K562 (cell line): Measurements from ENCODE around the gene NOLC1. TPM values are rescaled to one million over a fixed set of nuclear protein-coding genes. Genes with fewer than 3 reads are reported as not detected.

Experiments used
- BCOR ChIP-seq: fragments of 450-650 bp; IDR thresholded peaks from 2 replicates; pipeline ENCODE4 v1.6.1; 2016
- CBFA2T2 ChIP-seq: fragments of 450-650 bp; conservative IDR thresholded peaks from 2 replicates; pipeline ENCODE4 v1.6.1; 2017; ENCODE audit warnings: mild to moderate bottlenecking
- CEBPB ChIP-seq: fragments of 450-650 bp; IDR thresholded peaks from 2 replicates; pipeline ENCODE4 v1.6.1; 2016; ENCODE audit warnings: missing genetic modification characterization, missing compliant biosample characterization
- FUS ChIP-seq: fragments of 200-400 bp; formaldehyde crosslinking; optimal IDR thresholded peaks from 2 replicates; pipeline ENCODE3; 2017; ENCODE audit warnings: low read depth, low read length
- GATAD2A ChIP-seq: fragments of 450-650 bp; IDR thresholded peaks from 2 replicates; pipeline ENCODE4 v1.6.1; 2017
- GTF2F1 ChIP-seq: IDR thresholded peaks from 2 replicates; pipeline ENCODE4 v1.6.1; 2011; ENCODE audit warnings: low read depth, low read length, improper control_type of control experiment
- JUN ChIP-seq, 2 experiments: sonication (generic) in 1 of 2; formaldehyde crosslinking in 1 of 2; IDR thresholded peaks; 2 replicates each; pipeline versions ENCODE4 v1.6.1 to v1.8.0; 2012 to 2022; ENCODE audit warnings: borderline replicate concordance in 2 of 2, mild to moderate bottlenecking in 2 of 2, improper control_type of control experiment in 1 of 2, low read depth in 1 of 2, low read length in 1 of 2, missing genetic modification reagents in 1 of 2
- KDM4B ChIP-seq, 2 experiments: fragments of 450-650 bp in 1 of 2; sonication (generic) in 1 of 2; IDR thresholded peaks; 2 replicates each; pipeline ENCODE4 v1.6.1; 2016 to 2017; ENCODE audit warnings: borderline replicate concordance in 2 of 2, antibody characterized with exemption in 1 of 2, low read depth in 1 of 2, mild to moderate bottlenecking in 1 of 2
- KLF1 ChIP-seq: fragments of 450-650 bp; IDR thresholded peaks from 2 replicates; pipeline ENCODE4 v1.6.1; 2016; ENCODE audit warnings: missing genetic modification characterization, missing compliant biosample characterization
- MEIS2 ChIP-seq: fragments of 450-650 bp; IDR thresholded peaks from 2 replicates; pipeline ENCODE4 v1.6.1; 2014; ENCODE audit warnings: mild to moderate bottlenecking; ENCODE audit not compliant: partially characterized antibody
- MTA1 ChIP-seq: fragments of 450-650 bp; IDR thresholded peaks from 2 replicates; pipeline ENCODE4 v1.6.1; 2017; ENCODE audit warnings: borderline replicate concordance
- POLR2B ChIP-seq: fragments of 450-650 bp; IDR thresholded peaks from 2 replicates; pipeline ENCODE4 v1.6.1; 2018; ENCODE audit warnings: low read depth; ENCODE audit not compliant: partially characterized antibody
- SIX5 ChIP-seq, 2 experiments: IDR thresholded peaks; 2 replicates each; pipeline ENCODE4 v1.6.1; 2011; ENCODE audit warnings: low read length in 2 of 2, borderline replicate concordance in 1 of 2, low read depth in 1 of 2, mild to moderate bottlenecking in 1 of 2, moderate library complexity in 1 of 2; ENCODE audit not compliant: insufficient read depth in 1 of 2
- XRCC5 ChIP-seq: fragments of 200-400 bp; formaldehyde crosslinking; IDR thresholded peaks from 2 replicates; pipeline ENCODE4 v1.6.1; 2017; ENCODE audit warnings: low read depth, mild to moderate bottlenecking, low read length
- ZNF121 ChIP-seq: sonication (generic); formaldehyde crosslinking; conservative IDR thresholded peaks from 2 replicates; pipeline ENCODE4 v1.8.0; 2022; ENCODE audit warnings: missing genetic modification reagents
- ZZZ3 ChIP-seq: fragments of 450-650 bp; IDR thresholded peaks from 2 replicates; pipeline ENCODE4 v1.6.1; 2016; ENCODE audit warnings: antibody characterized with exemption, mild to moderate bottlenecking, moderate library complexity
- polyA plus RNA-seq, 8 experiments: library from polyadenylated mRNA; depleted of rRNA in 4 of 8; stranded (reverse) in 5 of 8; unstranded in 3 of 8; fragments of >200 nt; fragmentation: Nextera tagmentation in 2 of 8; fragmentation: Illumina TruSeq in 1 of 8; extraction: Ambion mirVana in 2 of 8; extraction: Trizol in 1 of 8; gene quantifications; 2 replicates each; pipeline versions ENCODE4 v1.2.1 to v1.2.3, GENCODE V29; 2011 to 2014; ENCODE audit warnings: inconsistent platforms in 1 of 8, missing spikeins in 1 of 8
- total RNA-seq, 7 experiments: library from RNA; depleted of rRNA in 6 of 7; stranded (reverse); fragments of >200 nt in 6 of 7; fragmentation: Illumina TruSeq in 2 of 7; extraction: Trizol in 2 of 7; gene quantifications; 2 replicates each; pipeline versions ENCODE4 v1.2.1 to v1.2.3, GENCODE V29; 2011 to 2021; ENCODE audit warnings: low replicate concordance in 1 of 7
- TF ChIP-seq, protein P1 (sequence below): fragments of 450-650 bp; formaldehyde crosslinking; IDR thresholded peaks from 2 replicates; pipeline ENCODE4 v1.4.0; 2022; ENCODE audit warnings: mild to moderate bottlenecking, moderate library complexity
- TF ChIP-seq, protein P2 (sequence below), 2 experiments: fragments of 450-650 bp in 1 of 2; sonication (generic) in 1 of 2; formaldehyde crosslinking; conservative IDR thresholded peaks; 2 replicates each; pipeline versions ENCODE4 v1.4.0 to v1.8.1; 2020 to 2022; ENCODE audit warnings: mild to moderate bottlenecking in 1 of 2, missing genetic modification reagents in 1 of 2
- TF ChIP-seq, protein P3 (sequence below): sonication (generic); formaldehyde crosslinking; IDR thresholded peaks from 2 replicates; pipeline ENCODE4 v1.9.0; 2022; ENCODE audit warnings: mild to moderate bottlenecking, missing genetic modification reagents
- TF ChIP-seq, protein P4 (sequence below): fragments of 450-650 bp; IDR thresholded peaks from 2 replicates; pipeline ENCODE4 v1.6.1; 2017; ENCODE audit warnings: antibody characterized with exemption
- TF ChIP-seq, protein P5 (sequence below): sonication (generic); formaldehyde crosslinking; IDR thresholded peaks from 2 replicates; pipeline ENCODE4 v1.8.0; 2022; ENCODE audit warnings: mild to moderate bottlenecking, low read depth, missing genetic modification reagents

Gene NOLC1
- total and polyA plus RNA-seq, 9 of the 15 experiments (the other 6 are each of a cell fraction or from before 2014, with no cell fraction given) = 102 to 310 (median 165) TPM

DNA sequence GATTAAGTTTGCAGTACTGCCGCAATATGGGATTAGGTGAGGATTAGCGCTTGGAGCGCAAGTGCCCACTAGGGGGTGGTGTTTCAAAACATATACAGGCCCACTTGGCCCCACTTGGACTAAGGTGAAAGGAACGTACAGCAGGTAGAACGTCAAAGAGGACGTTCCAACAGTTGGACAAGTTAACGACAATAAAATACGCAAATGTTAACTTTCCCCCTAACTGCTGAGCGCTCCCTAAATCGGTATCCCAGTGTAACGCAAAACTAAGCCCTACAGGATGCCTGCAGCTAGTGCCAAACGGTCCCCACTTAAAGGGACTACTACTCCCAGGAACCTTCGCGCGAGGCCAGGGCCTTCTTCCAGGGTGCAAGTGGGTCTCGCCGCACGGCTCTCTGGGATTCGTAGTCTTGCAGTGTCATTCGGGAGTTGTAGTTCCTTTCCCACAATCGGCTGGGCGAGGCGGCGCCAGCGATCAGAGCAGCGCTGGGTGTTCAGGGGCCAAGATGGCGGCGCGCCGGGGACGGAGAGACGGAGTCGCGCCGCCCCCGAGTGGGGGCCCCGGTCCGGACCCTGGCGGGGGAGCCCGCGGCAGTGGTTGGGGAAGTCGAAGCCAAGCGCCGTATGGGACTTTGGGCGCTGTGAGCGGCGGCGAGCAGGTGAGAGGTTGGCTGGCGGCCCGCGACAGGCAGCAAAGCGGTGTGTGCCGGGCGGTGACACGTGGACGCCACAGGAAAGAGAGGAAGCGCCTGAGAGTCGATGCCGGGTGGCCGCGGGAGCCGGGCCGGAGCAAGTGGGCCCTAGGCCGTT lies 19.4 kb upstream of the NOLC1 start, which contains the start of gene PPRC1 (continued):
- TF ChIP-seq CEBPB (tag) (no peak), GTF2F1 (no peak), JUN (IDR thresholded peaks at IDR 0.05; ENCODE audit: borderline replicate concordance, low read depth, low read length) (0 out of 2 replicates have a peak, but pooled peaks have one; percentile 31), JUN (CRISPR knock-in tag; IDR thresholded peaks at IDR 0.05; ENCODE audit: borderline replicate concordance) (no peak), SIX5 (IDR thresholded peaks at IDR 0.05; ENCODE audit: borderline replicate concordance in 1 of 2, insufficient read depth in 1 of 2, low read depth in 1 of 2, low read length in 2 of 2) (peak; percentile 96 to 97), FUS (no peak), KDM4B (IDR thresholded peaks at IDR 0.05; ENCODE audit: borderline replicate concordance in 2 of 2, low read depth in 1 of 2) (no peak), KLF1 (tag) (no peak), GATAD2A (no peak), BCOR (no peak; the same call in 1 of the 2 replicates), MEIS2 (no peak), ZZZ3 (no peak), XRCC5 (peak; percentile 72; the same call in 1 of the 2 replicates), ZNF121 (CRISPR knock-in tag) (no peak), POLR2B (peak; percentile 75), MTA1 (no peak), CBFA2T2 (no peak)
- TF ChIP-seq, protein P1, sequence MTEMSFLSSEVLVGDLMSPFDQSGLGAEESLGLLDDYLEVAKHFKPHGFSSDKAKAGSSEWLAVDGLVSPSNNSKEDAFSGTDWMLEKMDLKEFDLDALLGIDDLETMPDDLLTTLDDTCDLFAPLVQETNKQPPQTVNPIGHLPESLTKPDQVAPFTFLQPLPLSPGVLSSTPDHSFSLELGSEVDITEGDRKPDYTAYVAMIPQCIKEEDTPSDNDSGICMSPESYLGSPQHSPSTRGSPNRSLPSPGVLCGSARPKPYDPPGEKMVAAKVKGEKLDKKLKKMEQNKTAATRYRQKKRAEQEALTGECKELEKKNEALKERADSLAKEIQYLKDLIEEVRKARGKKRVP (CRISPR knock-in tag) = no peak
- TF ChIP-seq, protein P2, sequence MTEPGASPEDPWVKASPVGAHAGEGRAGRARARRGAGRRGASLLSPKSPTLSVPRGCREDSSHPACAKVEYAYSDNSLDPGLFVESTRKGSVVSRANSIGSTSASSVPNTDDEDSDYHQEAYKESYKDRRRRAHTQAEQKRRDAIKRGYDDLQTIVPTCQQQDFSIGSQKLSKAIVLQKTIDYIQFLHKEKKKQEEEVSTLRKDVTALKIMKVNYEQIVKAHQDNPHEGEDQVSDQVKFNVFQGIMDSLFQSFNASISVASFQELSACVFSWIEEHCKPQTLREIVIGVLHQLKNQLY (CRISPR knock-in tag; conservative IDR thresholded peaks at IDR 0.05) = no peak
- TF ChIP-seq, protein P3, sequence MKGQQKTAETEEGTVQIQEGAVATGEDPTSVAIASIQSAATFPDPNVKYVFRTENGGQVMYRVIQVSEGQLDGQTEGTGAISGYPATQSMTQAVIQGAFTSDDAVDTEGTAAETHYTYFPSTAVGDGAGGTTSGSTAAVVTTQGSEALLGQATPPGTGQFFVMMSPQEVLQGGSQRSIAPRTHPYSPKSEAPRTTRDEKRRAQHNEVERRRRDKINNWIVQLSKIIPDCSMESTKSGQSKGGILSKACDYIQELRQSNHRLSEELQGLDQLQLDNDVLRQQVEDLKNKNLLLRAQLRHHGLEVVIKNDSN = no peak
- TF ChIP-seq, protein P4, sequence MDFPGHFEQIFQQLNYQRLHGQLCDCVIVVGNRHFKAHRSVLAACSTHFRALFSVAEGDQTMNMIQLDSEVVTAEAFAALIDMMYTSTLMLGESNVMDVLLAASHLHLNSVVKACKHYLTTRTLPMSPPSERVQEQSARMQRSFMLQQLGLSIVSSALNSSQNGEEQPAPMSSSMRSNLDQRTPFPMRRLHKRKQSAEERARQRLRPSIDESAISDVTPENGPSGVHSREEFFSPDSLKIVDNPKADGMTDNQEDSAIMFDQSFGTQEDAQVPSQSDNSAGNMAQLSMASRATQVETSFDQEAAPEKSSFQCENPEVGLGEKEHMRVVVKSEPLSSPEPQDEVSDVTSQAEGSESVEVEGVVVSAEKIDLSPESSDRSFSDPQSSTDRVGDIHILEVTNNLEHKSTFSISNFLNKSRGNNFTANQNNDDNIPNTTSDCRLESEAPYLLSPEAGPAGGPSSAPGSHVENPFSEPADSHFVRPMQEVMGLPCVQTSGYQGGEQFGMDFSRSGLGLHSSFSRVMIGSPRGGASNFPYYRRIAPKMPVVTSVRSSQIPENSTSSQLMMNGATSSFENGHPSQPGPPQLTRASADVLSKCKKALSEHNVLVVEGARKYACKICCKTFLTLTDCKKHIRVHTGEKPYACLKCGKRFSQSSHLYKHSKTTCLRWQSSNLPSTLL = no peak
- TF ChIP-seq, protein P5, sequence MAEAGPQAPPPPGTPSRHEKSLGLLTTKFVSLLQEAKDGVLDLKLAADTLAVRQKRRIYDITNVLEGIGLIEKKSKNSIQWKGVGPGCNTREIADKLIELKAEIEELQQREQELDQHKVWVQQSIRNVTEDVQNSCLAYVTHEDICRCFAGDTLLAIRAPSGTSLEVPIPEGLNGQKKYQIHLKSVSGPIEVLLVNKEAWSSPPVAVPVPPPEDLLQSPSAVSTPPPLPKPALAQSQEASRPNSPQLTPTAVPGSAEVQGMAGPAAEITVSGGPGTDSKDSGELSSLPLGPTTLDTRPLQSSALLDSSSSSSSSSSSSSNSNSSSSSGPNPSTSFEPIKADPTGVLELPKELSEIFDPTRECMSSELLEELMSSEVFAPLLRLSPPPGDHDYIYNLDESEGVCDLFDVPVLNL (CRISPR knock-in tag) = no peak
